Mucosa of gallbladder (tissue), 1 donor: ENCODE data around the gene RNF186. TPM values are rescaled to one million over a fixed set of nuclear protein-coding genes. Genes with fewer than 3 reads are reported as not detected.
"Not testable (repeated sequence)": the region's sequence is repeated elsewhere in the genome, so short reads cannot be mapped to it uniquely, and the experiment has no call there.

Experiments used
- DNase-seq: peaks from one replicate; pipeline ENCODE4 v3.0.0-alpha.2; 2020; ENCODE audit warnings: low spot score
- total RNA-seq: library from RNA; stranded (reverse); gene quantifications from one replicate; pipeline ENCODE4 v1.2.1, GENCODE V29; 2021
- donor health status: DM: no; HTN: no; CAD: no.

Gene RNF186
- total RNA-seq, 1 donor from 2014 or later = 0.32 TPM

DNA sequence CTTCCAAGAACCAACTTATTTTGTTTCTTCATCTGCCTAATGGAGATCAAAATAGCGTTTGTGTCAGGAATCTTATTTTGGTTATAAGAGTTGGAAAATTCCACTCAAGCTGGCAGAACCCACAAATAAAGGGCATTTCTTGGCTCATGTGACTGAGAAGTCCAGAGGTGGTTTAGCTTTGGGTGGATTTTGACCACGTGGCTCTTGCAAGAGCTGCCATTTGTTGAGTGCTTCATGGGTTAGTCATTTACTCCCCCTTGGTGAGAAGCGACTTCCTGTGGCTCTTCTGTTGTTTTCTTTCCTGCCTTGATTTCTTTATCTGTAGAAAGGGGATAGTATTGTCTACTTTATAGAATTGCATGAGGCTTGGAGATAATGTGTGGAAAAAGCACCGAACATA is 9.5 kb upstream of the RNF186 start:
- DNase-seq = no peak

- no peak for DNase-seq
Observed at GRCh38 chr1:19824036-19824435, 9.0 kb upstream of the RNF186 start.

DNA sequence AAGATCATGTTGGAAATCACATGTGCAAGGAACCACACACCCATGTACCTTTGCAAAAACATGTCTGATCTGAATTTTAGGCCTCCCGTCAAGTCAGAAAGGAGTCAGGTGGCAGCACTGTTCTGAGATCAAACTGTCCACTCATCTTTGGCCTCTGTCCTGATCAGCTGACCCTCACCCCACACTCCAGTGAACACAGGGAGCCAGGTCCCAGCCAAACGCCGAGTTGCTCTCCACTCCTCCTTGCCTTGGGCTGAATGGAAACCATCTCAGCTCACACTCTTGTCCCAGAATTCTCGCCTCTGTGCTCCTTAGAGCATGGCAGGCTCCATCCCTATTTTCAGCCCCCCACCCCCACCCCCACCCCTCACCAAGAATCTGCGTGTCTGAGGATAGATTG is 4.6 kb upstream of the RNF186 start:
- no peak for DNase-seq

GRCh38 chr1:19818324-19818723 is 3.2 kb upstream of the RNF186 start:
- no peak for DNase-seq

DNA sequence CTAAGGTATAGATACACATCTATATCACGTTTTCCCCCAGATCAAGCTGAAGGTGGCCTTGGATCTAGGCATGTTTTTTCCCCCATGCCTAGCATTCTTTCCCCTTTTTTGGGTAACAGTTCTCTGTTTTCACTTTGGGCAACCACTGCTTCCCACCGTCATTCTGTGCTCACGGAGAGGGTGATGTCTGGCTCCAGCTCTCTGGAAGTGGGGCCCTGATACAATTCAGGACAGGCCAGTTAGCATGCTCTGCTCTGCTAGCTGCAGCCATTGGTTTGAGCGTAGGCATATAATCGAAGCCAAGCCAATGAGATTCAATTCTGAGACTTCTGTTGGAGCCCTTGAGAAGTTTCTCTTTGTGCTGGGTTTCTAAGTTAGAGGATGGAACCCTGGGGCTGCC is 2.1 kb upstream of the RNF186 start:
- DNase-seq = no peak

DNA sequence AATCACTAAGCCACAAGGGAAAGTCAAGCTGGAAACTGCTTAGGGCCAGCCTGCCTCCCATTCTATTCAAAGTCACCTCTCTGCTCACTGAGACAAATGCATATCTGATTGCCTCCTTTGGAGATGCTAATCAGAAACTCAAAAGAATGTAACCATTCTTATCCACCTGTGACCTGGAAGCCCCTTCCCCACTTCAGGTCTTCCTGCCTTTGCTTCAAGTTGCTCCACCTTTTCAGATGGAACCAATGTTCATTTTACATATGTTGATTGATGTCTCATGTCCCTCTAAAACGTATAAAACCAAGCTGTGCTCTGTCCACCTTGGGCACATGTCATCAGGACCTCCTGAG is 1.6 kb upstream of the RNF186 start:
- not testable (repeated sequence) for DNase-seq

GRCh38 chr1:19815801-19816736 is 986 bp upstream of the RNF186 start:
- DNase-seq = peak; percentile 63

DNA sequence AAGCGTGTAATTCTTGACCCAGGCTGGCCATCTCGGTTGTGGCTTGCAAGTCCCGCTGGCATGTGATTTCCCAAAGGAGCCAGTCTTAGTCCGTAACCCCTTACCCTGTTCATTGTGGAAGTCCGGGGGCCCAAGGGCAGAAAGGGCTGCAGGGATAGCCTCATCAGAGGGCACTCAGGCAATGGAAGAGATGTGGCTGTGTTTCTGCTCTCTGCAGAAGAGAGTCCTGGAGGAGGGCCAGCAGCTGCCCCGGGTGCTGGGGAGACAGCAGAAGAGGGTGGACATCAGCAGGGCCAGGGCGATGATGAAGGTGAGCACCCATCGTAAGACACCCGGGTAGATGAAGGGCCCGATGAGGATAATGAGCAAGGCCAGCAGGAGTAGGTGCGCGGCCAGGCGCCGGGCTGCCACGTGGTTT is 830 bp downstream of the RNF186 start:
- DNase-seq = no peak

DNA sequence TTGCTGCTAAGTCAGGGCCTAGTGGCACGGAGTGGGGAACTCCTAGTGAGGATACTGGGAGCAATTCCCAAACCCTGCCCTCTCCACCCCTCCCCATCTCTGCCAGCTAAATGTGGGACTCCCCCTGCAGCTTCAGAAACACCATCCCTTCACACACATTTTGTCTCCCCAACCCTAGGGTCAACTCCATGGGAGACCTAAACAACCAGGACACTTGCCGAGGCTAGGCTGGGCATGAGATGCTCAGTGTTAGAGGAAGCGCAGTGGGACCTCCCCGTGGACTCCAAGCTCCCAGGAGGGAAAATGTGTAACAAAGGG is 1.5 kb downstream of the RNF186 start:
- DNase-seq = no peak

DNA sequence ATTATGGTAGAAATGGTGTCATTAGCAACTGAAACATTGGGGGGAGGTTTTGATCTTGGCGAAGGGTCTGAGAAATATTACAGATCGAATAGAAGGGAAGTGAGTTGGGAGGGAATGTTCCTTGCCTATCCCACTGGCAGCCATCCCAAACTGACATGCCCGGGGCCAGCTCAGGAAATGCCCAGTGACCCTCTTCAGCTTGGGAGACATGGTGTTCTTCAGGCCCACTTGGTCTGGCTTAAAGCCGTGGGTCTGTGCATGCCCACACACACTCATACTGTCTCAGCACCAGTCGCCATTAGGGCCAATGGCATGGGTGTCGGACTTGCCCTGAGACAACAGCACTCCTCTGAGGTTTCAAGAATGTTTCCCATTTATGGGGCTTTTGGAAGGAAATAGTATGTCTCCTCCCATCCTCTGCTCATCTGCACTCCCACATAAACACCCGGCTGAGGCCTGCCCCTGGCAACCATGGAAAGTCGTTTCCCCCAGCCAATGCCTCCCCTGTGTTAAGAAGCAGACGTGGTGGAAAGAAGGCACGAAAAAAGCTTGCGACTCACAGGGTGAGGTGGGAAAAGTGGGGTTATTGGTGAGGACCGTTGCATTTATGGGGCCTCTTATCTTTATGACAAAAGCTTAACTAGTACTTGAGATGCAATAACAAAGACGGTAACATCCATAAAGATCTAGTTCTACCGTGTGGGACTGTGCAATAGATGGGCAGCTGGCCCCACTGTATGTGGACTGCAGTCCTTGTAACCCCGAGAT is 2.0 kb downstream of the RNF186 start:
- no peak for DNase-seq

DNA sequence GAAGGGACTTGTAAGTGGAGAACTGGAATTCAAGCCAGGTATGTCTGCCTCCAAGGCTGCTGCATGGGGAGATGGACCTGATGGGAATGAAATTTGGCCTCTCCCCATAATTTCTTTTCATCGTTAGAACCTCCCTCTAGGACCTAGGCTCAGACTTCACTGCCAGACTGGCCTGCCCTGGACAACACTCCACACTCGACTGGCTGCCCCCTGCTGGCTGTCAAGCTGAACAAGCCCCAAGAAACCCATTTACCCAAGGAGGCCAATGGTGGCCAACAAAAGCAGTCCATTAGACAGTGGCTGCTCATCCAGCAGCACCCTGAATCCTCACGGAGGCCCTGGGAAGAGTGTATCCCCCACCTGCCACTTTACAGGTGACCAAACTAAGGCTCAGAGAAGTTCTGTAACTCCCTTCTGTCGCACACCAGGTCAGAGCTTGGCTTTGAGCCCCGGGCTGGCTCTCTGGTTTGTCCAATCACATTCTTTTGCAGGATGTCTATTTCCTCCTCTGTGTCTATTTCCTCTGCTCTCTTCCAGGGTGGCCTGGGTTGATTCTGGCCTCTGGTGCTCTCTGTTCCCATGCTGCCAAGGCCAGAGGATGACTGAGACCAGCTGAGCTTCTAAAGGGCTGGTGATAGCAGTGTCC is 3.8 kb downstream of the RNF186 start:
- peak; percentile 21 for DNase-seq

GRCh38 chr1:19809044-19809750 is 5.9 kb downstream of the RNF186 start:
- no peak for DNase-seq

DNA sequence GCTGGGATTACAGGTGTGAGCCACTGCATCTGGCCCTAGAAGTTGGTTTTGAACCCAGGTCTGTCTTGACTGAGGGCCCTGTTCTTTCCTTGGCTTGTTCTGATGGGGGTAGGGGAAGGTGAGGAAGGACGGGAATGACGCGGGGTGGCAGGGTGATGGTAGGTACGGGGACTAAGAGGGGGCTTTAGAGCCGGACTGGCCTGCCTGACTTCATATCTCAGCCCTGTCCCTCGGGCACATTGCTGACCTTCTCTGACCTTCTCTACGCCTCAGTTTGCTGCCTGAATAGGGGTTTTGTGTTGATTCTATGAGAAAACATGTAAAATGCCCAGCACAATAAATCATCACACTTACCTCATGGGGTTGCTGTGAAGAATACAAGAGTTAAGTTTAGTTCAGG is 6.7 kb downstream of the RNF186 start:
- no peak for DNase-seq

- DNase-seq = no peak
Observed at GRCh38 chr1:19804831-19805251, 10.2 kb downstream of the RNF186 start.

GRCh38 chr1:19802269-19802668 is 12.8 kb downstream of the RNF186 start:
- no peak for DNase-seq

GRCh38 chr1:19800076-19800804 is 14.8 kb downstream of the RNF186 start:
- peak; percentile 34 for DNase-seq

DNA sequence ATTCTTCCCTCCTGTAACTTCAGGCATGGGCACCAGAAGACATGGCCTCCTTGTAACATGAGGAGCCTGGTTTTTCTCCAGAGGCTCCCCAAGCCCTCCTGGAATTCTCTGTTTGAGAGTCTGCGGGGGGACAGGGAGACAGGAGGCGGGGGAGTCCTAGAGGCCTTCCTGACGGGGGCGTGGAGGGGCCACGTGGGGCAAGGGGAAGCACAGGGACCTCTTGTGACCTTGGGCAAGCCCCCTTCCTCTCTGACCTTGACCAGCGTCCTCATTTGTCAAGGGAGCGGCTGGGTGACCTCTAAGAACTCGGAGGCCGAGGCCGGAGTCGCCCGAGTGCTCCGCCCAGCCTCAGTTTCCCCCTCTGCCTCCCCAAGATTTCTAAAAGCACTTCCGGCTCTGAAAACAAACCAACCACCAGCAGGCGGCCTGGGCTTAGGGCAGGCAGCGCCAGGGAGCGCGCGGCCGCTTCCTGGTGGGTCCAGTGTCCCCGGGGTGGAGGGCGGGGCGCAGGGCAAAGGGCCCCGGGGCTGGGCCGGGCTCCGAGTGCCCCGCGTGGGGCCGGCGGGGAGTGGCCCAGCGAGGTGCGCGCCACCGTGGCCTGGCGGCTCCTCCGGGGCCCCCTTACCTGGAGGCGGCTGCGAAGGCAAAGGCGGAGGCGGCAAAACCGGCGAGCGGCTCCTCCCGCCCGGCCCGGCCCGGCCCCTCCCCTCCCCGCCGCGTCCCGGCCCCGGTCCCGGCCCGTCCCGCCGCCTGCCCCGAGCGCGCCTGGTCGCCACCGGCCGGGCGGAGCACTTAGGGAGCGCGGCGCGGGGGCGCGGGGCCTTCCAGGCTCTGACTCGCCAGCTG is 15.6 kb downstream of the RNF186 start, which contains the start of gene TMCO4:
TSS of gene TMCO4 (minus strand) at position 687 of the 846 bp plus-strand sequence. CDS start 19,158 bp downstream, outside the sequence.
- DNase-seq = peak; percentile 49

DNA sequence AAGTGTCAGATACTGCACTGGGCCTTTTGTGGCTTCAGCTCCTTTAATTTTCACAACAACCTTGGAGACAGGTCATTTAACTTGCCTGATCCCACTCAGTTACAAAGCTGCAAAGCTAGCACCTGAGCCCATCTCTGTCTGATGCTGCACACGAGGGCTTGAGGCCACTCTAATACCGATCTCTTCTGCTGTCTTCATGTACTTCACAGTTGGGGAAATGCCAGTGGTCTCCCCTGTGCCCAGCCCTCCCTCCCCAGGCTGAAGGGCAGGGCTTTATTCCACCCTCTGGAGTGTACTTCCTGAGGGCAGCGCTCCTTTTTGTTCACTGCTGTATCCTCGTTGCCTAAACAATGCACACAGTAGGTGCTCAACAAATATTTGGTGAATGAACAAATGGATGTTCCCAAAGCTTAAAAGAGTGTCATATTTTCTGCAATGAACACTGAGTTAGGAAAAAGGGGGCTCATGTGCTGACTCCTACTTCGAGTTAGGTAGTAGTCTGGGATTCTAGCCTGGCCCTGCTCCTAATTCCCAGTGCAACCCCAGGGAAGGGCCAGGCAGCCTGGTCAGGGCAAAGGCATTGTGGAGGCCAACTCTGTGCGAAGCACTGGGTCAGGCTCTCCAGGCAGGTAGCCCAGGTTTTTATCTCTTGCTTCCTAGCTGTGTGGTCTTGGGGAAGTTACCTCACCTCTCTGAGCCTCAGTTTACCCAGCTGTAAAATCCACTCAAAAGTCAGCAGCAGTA is 16.4 kb downstream of the RNF186 start:
- DNase-seq = no peak

- no peak for DNase-seq
Observed at GRCh38 chr1:19797827-19798226, 17.3 kb downstream of the RNF186 start.
